ENCODE measurements around the gene ESRRA. TPM values are rescaled to one million over a fixed set of nuclear protein-coding genes. Genes with fewer than 3 reads are reported as not detected.

ESRRA gene
- polyA plus RNA-seq, 2 of the 4 experiments (the other 2 are of a cell fraction) = 15.2 to 35.5 TPM

- Histone ChIP-seq H3K4me3 (no peak overlapping the region), H3K27ac (no peak overlapping the region), H3K4me1 (peaks cover 13% of the 10 kb centered on the region), H3K9me3 (no peaks in the 10 kb centered on the region), H3K4me2 (no peak overlapping the region)
- 88% methylated on average over 5 of the region's 5 CpGs for WGBS (ENCODE audit: missing lambda C conversion rate)
- ChIA-PET CTCF (interaction anchor here (1.4 to 13.4 kb wide), 4 partner anchors 11 to 28 kb away, joined by 4 to 312 read pairs (median 48); partner anchors contain the start of genes CATSPERZ, CCDC88B and ESRRA), POLR2A (no interaction called here)
- no peak for DNase-seq (ENCODE audit: low read depth in 1 of 2, low spot score in 1 of 2)
- no peak for FAIRE-seq
- TF ChIP-seq ZSCAN20 (CRISPR knock-in tag; IDR thresholded peaks at IDR 0.05) (no peak), EHMT2 (IDR thresholded peaks at IDR 0.05; ENCODE audit: low read depth) (no peak), JUN (IDR thresholded peaks at IDR 0.05) (no peak), USF2 (IDR thresholded peaks at IDR 0.05) (no peak), REST (IDR thresholded peaks at IDR 0.05) (no peak), ZC3H11A (IDR thresholded peaks at IDR 0.05) (no peak), ESRRA (IDR thresholded peaks at IDR 0.05; ENCODE audit: borderline replicate concordance, low read length) (no peak), KDM5A (IDR thresholded peaks at IDR 0.05) (no peak), E2F6 (IDR thresholded peaks at IDR 0.05; ENCODE audit: borderline replicate concordance, low read depth) (no peak), RARB (CRISPR knock-in tag; IDR thresholded peaks at IDR 0.05) (no peak), SREBF2 (IDR thresholded peaks at IDR 0.05) (no peak), FOXS1 (CRISPR knock-in tag; IDR thresholded peaks at IDR 0.05) (no peak), HES2 (IDR thresholded peaks at IDR 0.05) (no peak), CHD4 (IDR thresholded peaks at IDR 0.05; ENCODE audit: borderline replicate concordance) (no peak), CBX8 (IDR thresholded peaks at IDR 0.05) (no peak), RNF2 (IDR thresholded peaks at IDR 0.05; ENCODE audit: borderline replicate concordance, low read depth) (no peak)
- ATAC-seq = no peak
Measured at GRCh38 chr11:64321026-64321425, 15.7 kb downstream of the ESRRA start.

GRCh38 chr11:64321533-64321932 is 16.2 kb downstream of the ESRRA start:
- no peak for FAIRE-seq

More at GRCh38 chr11:64321533-64321932, 16.2 kb downstream of the ESRRA start:
- Histone ChIP-seq H3K4me1 (peaks cover 8% of the 10 kb centered on the region; the same call in 2 of the 3 replicates), H3K9me3 (no peaks in the 10 kb centered on the region), H3K4me2 (no peak overlapping the region), H3K27ac (no peak overlapping the region), H3K4me3 (no peak overlapping the region)
- 98% methylated on average over 5 of the region's 5 CpGs for WGBS (ENCODE audit: missing lambda C conversion rate)
- ChIA-PET CTCF (interaction anchor here (0.6 to 13.4 kb wide), 5 partner anchors 11 to 75 kb away, joined by 4 to 312 read pairs (median 42); partner anchors contain the start of genes CATSPERZ, CCDC88B and ESRRA), POLR2A (no interaction called here)
- TF ChIP-seq HES2 (IDR thresholded peaks at IDR 0.05) (no peak), SMC3 (IDR thresholded peaks at IDR 0.05) (no peak), GATA3 (IDR thresholded peaks at IDR 0.05; ENCODE audit: borderline replicate concordance) (no peak), REST (IDR thresholded peaks at IDR 0.05) (no peak), HMGXB4 (CRISPR knock-in tag; IDR thresholded peaks at IDR 0.05; ENCODE audit: borderline replicate concordance) (no peak), ZSCAN20 (CRISPR knock-in tag; IDR thresholded peaks at IDR 0.05) (no peak), RCOR1 (IDR thresholded peaks at IDR 0.05; ENCODE audit: low read depth, low read length) (no peak), CHD2 (IDR thresholded peaks at IDR 0.05; ENCODE audit: low read length, partially characterized antibody) (no peak), HOXB13 (CRISPR knock-in tag; IDR thresholded peaks at IDR 0.05; ENCODE audit: low read depth) (no peak), HEYL (CRISPR knock-in tag; IDR thresholded peaks at IDR 0.05) (no peak), CEBPB (IDR thresholded peaks at IDR 0.05) (no peak)
- ATAC-seq (no peak), DNase-seq (ENCODE audit: low read depth in 1 of 2, low spot score in 1 of 2) (no peak)

Measured in A549 (cell line).